Dermis blood vessel endothelial cell (primary cell): ENCODE measurements around the gene C20orf144. TPM values are rescaled to one million over a fixed set of nuclear protein-coding genes. Genes with fewer than 3 reads are reported as not detected.

Experiments
- DNase-seq: peaks from one replicate; pipeline ENCODE4 v3.0.0; 2010
- total RNA-seq: library from RNA; depleted of rRNA; stranded (reverse); fragments of >200 nt; gene quantifications from 2 replicates; pipeline ENCODE4 v1.2.3, GENCODE V29; 2014

The C20orf144 gene
- total RNA-seq, 1 donor from 2014 or later, result not detected

DNA sequence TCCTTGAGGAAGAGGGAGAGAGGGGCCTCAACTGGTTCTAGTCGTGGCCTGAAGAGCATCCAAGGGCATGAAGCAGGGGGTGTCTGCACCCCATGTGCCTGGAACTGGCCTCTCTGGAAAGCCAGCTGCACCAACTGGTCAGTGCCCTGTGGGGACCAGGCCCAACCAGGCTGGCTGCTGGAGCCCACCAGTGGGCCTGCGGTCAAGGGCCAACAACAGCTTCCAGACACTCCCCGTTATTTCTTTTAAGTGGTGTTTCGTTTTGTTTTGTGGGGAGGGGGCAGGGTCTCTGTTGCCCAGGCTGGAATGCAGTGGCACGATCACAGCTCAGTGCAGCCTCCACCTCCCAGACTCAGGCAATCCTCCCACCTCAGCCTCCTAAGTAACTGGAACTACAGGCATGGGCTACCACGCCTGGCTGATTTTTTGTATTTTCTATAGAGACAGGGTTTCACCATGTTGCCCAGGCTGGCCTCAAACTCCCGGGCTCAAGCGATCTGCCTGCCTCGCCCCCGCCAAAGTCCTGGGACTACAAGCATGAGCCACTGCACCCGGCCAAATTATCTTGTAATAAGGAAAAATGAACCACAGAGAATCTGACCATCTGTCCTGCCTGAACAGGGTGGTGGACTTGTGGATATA is 11.9 kb upstream of the C20orf144 start:
- no peak for DNase-seq

DNA sequence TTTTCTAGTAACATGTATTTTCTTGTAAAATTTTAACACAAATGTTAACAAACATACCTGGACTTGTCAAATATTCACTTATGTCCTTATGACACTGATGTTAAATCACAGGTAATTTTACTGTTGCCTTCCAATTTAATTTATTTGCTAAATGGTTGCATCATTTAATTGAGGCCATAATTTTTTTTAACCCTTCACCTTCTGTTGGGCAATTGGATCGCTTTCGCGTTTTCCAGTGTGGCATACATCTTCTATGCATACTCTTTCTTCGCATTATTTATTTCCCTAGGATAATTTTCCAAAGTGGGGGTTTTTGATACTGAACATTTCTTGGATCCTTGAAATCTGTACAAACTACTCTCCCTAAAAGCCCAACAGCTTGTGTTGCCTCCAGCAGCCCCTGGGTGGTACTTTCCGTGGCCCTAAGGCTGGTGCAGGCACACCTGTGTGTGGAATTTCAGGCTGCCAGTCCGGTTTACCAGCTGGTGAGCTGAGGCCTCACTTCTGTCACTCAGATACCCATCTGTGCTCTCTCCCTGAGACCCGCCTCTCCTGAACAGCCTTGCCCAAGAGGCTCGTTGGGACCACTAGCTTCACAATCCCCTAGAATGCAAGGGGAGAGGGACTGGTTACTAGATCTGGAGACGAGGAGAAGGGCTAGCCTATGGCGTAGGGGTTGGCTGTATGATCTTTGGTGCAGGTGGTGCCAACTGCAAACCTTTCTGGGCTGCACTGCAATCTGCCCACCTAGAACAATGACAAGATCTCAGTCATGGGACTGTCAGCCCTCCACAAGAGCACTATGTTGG is 11.2 kb upstream of the C20orf144 start:
- no peak for DNase-seq

DNA sequence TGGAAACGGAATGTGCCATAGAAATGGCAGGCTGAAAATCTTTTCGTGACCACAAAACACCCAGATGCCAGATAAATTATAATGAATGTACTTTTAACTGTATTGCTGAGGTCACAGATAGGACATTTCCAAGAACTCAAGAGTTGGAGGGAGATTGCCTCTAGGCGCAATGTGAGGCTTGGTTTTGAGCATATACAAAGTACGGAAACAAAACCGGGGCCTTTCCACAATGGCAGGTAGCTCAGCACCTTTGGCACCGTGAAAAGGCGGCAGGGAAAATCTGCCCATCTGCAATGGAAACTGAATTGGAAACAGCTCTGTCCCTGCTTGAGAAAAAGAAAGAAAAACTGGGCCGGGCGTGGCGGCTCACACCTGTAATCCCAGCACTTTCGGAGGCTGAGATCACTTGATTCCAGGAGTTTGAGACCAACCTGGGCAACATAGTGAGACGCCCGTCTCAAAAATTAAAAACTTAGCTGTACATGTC is 10.5 kb upstream of the C20orf144 start:
- DNase-seq, result no peak

- peak; percentile 79 for DNase-seq
Measured at GRCh38 chr20:33653218-33653899, 8.8 kb upstream of the C20orf144 start.

DNA sequence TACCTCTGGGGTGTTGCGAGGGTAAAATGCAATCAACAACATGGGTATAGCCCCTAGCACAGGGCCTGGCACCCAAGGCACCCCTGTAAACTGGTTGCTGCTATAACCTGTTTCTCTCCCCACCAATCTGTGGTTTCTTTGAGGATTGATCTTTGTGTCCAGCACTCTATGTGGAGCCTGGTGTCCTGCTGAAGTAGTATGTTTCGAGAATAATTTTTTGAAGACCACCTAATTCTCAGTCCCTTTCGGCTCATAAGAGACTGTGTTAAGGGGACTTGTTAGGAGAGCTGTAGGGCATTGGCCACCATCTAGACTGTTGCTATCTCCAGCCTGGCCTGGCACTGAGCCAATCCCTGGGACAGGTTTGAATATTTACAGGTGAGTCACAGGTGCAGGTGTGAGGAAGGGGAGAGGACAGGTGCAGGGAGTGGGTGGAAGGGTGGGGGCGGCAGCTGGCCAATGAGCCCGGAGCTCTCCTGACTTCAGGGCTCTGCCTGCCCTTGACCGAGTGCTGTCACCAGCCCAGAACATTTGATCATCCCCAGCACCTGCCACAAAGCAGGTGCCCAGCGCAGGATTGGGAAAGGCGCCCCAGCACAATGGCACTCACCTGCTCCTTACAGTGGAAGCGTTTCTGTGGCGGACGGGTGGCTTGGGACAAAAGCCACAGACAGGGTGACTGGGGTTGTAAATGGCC is 8.1 kb upstream of the C20orf144 start:
- no peak for DNase-seq

DNA sequence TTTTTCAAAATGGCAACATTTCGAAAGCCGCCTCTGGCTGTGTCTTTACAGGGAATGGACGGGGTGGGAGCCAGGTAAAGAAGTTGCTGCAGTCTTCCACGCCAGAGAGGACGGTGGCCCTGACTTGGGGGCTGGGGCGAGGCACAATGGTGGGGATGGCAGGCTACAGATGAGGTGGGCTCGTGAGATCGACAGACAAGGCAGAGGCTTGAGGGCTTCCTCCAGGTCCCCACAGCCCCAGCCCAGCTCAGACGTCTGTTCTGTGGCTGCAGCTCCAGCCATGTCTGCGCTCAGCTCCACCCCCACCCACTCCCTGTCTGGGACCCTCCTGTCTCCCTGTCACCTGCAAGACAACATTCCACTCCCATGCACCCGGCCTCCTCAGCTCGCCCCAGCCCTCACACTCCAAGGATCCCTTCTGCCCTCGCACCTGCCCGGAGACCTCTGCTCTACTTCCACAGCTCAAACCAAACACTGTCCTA is 7.4 kb upstream of the C20orf144 start:
- DNase-seq, result no peak

DNA sequence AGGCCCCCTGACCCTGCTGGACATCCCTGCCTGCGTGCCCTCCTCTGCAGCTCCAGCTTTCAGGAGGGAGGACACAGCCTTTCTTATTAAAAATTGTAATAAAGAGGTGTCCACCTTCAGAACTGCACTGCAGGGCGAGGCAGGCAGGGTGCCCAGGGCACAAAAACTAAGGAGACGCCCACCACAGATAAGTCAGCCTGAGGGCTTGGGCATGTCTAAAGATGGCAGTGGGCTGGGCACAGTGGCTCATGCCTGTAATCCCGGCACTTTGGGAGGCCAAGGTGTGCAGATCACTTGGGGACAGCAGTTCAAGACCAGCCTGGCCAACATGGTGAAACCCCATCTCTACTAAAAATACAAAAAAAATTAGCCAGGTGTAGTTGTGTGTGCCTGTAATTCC is 7.0 kb upstream of the C20orf144 start:
- no peak for DNase-seq

- no peak for DNase-seq
Measured at GRCh38 chr20:33656010-33656782, 5.9 kb upstream of the C20orf144 start.

- DNase-seq, result no peak
Measured at GRCh38 chr20:33656783-33657703, 5.1 kb upstream of the C20orf144 start.

- no peak for DNase-seq
Measured at GRCh38 chr20:33657704-33658095, 4.4 kb upstream of the C20orf144 start.

GRCh38 chr20:33658510-33658909 is 3.6 kb upstream of the C20orf144 start:
- no peak for DNase-seq

DNA sequence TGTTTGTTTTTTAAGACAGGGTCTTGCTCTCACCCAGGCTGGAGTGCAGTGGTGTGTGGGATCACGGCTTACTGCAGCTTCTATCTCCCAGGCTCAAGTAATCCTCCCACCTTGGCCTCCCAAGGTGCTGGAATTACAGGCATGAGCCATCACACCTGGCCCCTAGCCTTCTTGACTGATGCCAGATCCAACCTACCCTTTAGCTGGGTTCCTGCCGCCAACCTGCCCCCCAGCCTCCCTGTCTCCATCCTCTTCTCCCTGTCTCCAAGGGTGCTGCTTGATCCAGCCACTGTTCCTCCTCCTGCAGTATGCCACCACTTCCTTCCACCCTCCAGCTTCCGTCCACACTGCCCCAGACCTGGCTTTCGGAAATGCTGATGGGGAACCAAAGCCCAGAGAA is 3.2 kb upstream of the C20orf144 start:
- DNase-seq, result no peak

- DNase-seq, result no peak
Measured at GRCh38 chr20:33659341-33660034, 2.6 kb upstream of the C20orf144 start.

DNA sequence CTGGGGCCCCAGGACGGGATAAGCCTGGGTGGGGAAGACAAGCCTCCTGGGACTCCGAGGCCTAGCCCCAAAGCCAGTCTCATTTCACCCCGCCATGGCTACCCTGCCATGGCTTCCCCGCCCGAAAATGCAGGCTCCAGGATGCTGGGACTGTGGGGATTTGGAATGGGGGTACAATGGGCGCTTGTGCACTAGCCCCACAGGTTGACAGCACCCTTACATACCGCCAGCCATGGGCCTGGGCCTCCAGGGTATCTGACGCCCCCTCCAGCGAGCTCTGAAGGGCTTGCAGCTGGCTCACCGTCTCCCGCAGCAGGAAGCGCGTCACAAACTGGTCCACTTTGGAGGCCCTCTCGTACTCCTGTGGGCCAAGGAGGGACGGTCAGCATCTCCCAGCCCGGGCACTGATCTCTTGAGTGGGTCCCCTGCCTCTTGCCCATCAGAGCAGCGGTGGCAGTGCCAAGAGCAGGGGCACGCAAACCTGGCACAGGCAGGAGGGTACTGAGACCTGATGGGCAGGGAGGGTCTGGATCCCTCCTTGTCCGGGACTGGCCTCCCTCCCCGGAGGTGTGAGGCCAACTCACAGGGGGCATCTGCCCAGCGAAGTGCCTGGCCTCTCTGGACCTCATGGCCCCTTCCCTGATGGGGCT is 2.0 kb upstream of the C20orf144 start:
- DNase-seq, result no peak

DNA sequence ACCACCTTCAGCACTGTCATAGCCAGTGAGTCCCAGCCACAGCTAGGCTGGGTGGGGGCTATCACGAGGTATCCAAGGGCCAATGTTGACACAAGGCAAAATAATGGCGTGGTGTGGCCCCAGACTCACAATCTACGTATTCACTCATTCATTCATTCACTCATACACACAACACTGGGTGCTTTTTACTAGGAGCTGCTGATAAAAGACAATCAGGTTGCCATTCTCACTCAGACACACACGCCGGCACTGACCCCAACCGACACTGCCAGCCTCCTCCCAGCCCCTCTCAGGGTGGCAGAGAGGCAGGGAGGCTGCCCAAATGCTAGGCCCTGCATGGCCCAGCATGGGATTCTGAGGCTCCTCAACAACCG is 1.5 kb upstream of the C20orf144 start:
- no peak for DNase-seq

DNA sequence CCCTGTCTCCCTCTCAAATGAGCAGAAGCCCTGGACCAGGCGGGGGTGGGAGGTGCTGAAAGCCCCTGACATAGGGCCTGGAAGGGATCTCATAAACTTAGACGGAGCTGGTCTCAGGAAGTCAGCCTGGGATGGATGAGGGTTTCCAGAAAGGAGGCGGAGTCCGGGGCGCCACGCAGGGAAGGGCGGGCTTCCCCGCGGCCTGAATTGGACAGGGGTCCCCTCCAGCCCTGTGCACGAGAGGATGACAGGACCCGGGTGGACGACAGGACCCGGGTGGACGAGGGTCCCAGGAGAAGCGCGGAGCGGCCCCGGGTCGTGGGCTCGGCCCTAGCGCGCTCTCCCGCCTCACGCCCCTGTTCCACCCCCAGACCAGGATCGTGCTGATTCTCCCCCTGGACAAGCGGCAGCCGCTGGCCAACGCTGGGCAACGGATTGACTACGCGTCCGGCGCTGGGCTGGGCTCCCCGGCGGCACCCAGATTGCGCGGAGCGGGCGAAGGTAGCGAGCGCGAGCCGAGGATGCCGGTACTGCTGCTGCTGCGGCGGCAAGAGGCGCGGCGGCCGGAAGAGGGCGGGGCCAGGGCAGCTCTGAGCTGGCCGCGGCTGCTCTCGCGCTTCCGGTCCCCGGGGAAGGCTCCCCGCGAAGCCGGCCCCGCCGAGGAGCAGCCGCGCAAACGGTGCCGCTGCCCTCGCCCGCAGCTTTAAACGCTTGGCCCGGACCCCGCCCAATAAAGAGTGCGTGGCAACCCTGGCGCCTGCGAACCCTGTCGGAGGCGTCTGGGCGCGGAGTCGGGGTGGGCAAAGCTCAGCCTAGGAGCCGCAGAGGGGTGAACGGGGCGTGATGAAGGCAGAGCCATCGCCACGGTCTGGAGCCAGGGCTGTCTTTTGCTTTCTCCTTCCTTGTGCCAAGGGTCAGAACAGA is 1.3 kb downstream of the C20orf144 start:
- peak; percentile 66 for DNase-seq

DNA sequence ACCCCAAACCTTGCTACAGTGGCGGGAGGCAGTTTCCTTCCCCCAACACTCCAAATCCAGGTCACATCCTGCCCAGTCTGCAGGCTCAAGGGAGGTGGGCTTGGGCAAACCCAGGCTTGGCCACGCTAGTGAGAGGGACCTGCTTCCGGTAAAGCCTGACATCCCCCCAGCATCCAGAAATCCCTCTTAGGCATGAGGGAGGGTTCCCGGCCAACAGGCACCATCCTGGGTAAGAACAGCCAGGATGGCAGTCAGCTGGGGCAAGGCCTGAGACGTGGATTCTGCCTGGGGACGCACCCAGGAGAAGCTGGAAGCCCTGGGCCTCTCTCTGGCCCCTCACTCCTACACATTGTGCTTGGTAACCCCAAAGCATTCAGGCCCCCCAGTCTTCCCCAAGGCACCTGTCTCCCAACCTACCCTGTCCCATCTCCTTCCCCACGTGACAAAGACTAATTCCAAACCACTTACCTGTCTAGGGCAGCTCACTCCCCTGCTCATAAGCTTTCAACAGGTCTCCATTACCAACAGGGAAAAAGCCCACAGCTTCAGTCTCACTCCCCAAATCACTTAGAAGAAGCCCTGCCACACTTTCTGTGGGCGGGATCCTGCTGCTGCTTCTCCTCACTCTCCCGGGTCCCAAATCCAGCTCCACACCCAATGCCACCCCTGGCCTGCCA is 2.1 kb downstream of the C20orf144 start:
- no peak for DNase-seq

DNA sequence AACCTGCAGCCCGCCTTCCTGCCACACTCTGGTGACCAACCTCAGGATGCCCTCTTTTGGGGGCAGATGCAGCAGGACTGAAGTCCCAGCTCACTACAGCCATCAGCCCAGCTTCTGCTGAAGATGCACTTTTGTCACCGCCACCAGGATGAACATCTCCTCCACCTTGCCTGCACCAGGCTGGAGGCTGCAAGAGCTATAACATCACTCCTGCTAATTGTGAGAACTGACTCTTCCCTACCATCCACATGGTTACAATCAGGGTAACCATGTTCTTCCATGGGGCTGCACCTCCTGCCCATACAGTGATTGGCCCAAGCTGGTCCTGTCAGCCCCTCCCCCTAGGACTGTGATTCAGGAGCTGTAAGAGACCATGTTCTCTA is 2.6 kb downstream of the C20orf144 start:
- no peak for DNase-seq
